IMR-90 (cell line): Measurements from ENCODE around the gene DTX1. TPM values are rescaled to one million over a fixed set of nuclear protein-coding genes. Genes with fewer than 3 reads are reported as not detected.

Experiments used
- ATAC-seq: fragments of 200-7000 bp; cut with Tn5 transposase; 2 replicates; pipeline ENCODE4 v1.9.1; 2020; ENCODE audit warnings: low read depth, mild to moderate bottlenecking, moderate library complexity
- BruUV-seq: library from RNA; stranded (reverse); fragments of 400-500 nt; replicated peaks from 2 replicates; lab custom pipeline; 2021; lab: Mats Ljungman, UMichigan
- CTCF ChIA-PET: fragments of 300-600 bp; formaldehyde crosslinking; extraction: SDS; loops from one replicate; lab custom pipeline; 2021; ENCODE audit warnings: antibody characterized with exemption; lab: Yijun Ruan, JAX
- POLR2A ChIA-PET: fragments of 300-600 bp; sonication (Branson Sonifier 250); formaldehyde crosslinking; loops from one replicate; lab custom pipeline; 2022; ENCODE audit warnings: antibody characterized with exemption; ENCODE audit not compliant: unreplicated experiment; lab: Charles Lee
- DNase-seq: peaks from one replicate; pipeline ENCODE4 v3.0.0; 2013
- H2AFZ ChIP-seq: replicated peaks from 2 replicates; pipeline ENCODE3; 2013; ENCODE audit warnings: low read length, mild to moderate bottlenecking; ENCODE audit not compliant: poor library complexity
- H2AK5ac ChIP-seq: 2 replicates; pipeline ENCODE4 v1.6.1; 2013; ENCODE audit warnings: low read depth, low read length, inconsistent platforms
- H2AK9ac ChIP-seq: replicated peaks from 2 replicates; pipeline ENCODE3; 2013; ENCODE audit warnings: mild to moderate bottlenecking, low read depth, low read length, moderate library complexity; ENCODE audit not compliant: poor library complexity
- H2BK120ac ChIP-seq: 2 replicates; pipeline ENCODE4 v1.6.1; 2013; ENCODE audit warnings: low read depth, low read length, inconsistent platforms
- H2BK15ac ChIP-seq: 3 replicates; pipeline ENCODE4 v1.6.1; 2013; ENCODE audit warnings: low read depth, low read length, inconsistent platforms
- H2BK20ac ChIP-seq: 2 replicates; pipeline ENCODE4 v1.6.1; 2013; ENCODE audit warnings: low read depth, mild to moderate bottlenecking, inconsistent platforms, low read length, moderate library complexity
- H2BK5ac ChIP-seq: 2 replicates; pipeline ENCODE4 v1.6.1; 2013; ENCODE audit warnings: mild to moderate bottlenecking, low read depth, low read length, inconsistent platforms; ENCODE audit not compliant: poor library complexity, severe bottlenecking
- H3K14ac ChIP-seq: replicated peaks from 2 replicates; pipeline ENCODE4 v1.6.1; 2013; ENCODE audit warnings: low read depth, low read length, inconsistent platforms
- H3K18ac ChIP-seq: 2 replicates; pipeline ENCODE4 v1.6.1; 2013; ENCODE audit warnings: low read depth, low read length, control low read depth
- H3K23ac ChIP-seq: 2 replicates; pipeline ENCODE4 v1.6.1; 2013; ENCODE audit warnings: low read depth, low read length, inconsistent platforms
- H3K27ac ChIP-seq: 2 replicates; pipeline ENCODE4 v1.5.1; 2013; ENCODE audit warnings: mild to moderate bottlenecking, control low read depth, low read length; ENCODE audit not compliant: insufficient read depth
- H3K27me3 ChIP-seq: 2 replicates; pipeline ENCODE4 v1.6.1; 2013; ENCODE audit warnings: low read length; ENCODE audit not compliant: control insufficient read depth, insufficient read depth
- H3K36me3 ChIP-seq: 2 replicates; pipeline ENCODE4 v1.6.1; 2013; ENCODE audit warnings: low read length, mixed read lengths; ENCODE audit not compliant: control insufficient read depth, insufficient read depth
- H3K4ac ChIP-seq: 2 replicates; pipeline ENCODE4 v1.6.1; 2013; ENCODE audit warnings: low read depth, low read length, inconsistent platforms
- H3K4me1 ChIP-seq: 2 replicates; pipeline ENCODE4 v1.6.1; 2013; ENCODE audit warnings: low read length, mixed read lengths; ENCODE audit not compliant: control insufficient read depth, insufficient read depth
- H3K4me2 ChIP-seq: 2 replicates; pipeline ENCODE4 v1.6.1; 2013; ENCODE audit warnings: low read depth, mild to moderate bottlenecking, control low read depth, low read length, moderate library complexity
- H3K4me3 ChIP-seq: 2 replicates; pipeline ENCODE4 v1.5.1; 2013; ENCODE audit warnings: low read depth, mild to moderate bottlenecking, control low read depth, low read length, moderate library complexity; ENCODE audit not compliant: insufficient read depth
- H3K56ac ChIP-seq: 2 replicates; pipeline ENCODE4 v1.6.1; 2013; ENCODE audit warnings: low read length, inconsistent platforms; ENCODE audit not compliant: insufficient read depth; ENCODE audit errors: extremely low read depth
- H3K79me1 ChIP-seq, 2 experiments: 2 replicates each; pipeline ENCODE4 v1.6.1; 2013; ENCODE audit warnings: low read length in 2 of 2, inconsistent platforms in 1 of 2, low read depth in 1 of 2
- H3K9ac ChIP-seq: 2 replicates; pipeline ENCODE4 v1.6.1; 2013; ENCODE audit warnings: low read depth, low read length, control low read depth
- H3K9me1 ChIP-seq: 2 replicates; pipeline ENCODE4 v1.6.1; 2013; ENCODE audit warnings: low read length, inconsistent platforms; ENCODE audit not compliant: insufficient read depth
- H3K9me3 ChIP-seq: 2 replicates; pipeline ENCODE4 v1.6.1; 2013; ENCODE audit warnings: low read length; ENCODE audit not compliant: control insufficient read depth, insufficient read depth
- H4K20me1 ChIP-seq: 2 replicates; pipeline ENCODE4 v1.6.1; 2013; ENCODE audit warnings: low read length, inconsistent platforms; ENCODE audit not compliant: insufficient read depth
- H4K5ac ChIP-seq: 2 replicates; pipeline ENCODE4 v1.6.1; 2013; ENCODE audit warnings: mild to moderate bottlenecking, low read depth, low read length, control low read depth
- H4K8ac ChIP-seq, 2 experiments: 2 replicates each; pipeline ENCODE4 v1.6.1; 2013; ENCODE audit warnings: low read depth in 2 of 2, low read length in 2 of 2, control low read depth in 1 of 2, inconsistent platforms in 1 of 2
- H4K91ac ChIP-seq: 2 replicates; pipeline ENCODE4 v1.6.1; 2013; ENCODE audit warnings: low read depth, low read length, inconsistent platforms; ENCODE audit not compliant: insufficient read depth
- BHLHE40 ChIP-seq: fragments of 150-350 bp; IDR thresholded peaks from 2 replicates; pipeline ENCODE4 v1.6.1; 2016; ENCODE audit warnings: mild to moderate bottlenecking, low read depth, low read length
- CEBPB ChIP-seq: IDR thresholded peaks from 2 replicates; pipeline ENCODE4 v1.6.1; 2012; ENCODE audit warnings: low read depth, low read length, improper control_type of control experiment
- CHD1 ChIP-seq: IDR thresholded peaks from 2 replicates; pipeline ENCODE4 v1.6.1; 2012; ENCODE audit warnings: low read depth, low read length, improper control_type of control experiment
- FOS ChIP-seq: fragments of 150-350 bp; IDR thresholded peaks from 2 replicates; pipeline ENCODE4 v1.6.1; 2016; ENCODE audit warnings: low read depth, low read length
- MAFK ChIP-seq: IDR thresholded peaks from 2 replicates; pipeline ENCODE4 v1.6.1; 2012; ENCODE audit warnings: low read depth, low read length, improper control_type of control experiment
- MAZ ChIP-seq: IDR thresholded peaks from 2 replicates; pipeline ENCODE4 v1.6.1; 2012; ENCODE audit warnings: low read depth, mild to moderate bottlenecking, low read length, improper control_type of control experiment, moderate library complexity, borderline replicate concordance
- MXI1 ChIP-seq: IDR thresholded peaks from 2 replicates; pipeline ENCODE4 v1.6.1; 2012; ENCODE audit warnings: low read depth, mild to moderate bottlenecking, low read length, moderate library complexity, borderline replicate concordance
- NFE2L2 ChIP-seq: fragments of 150-350 bp; IDR thresholded peaks from 2 replicates; pipeline ENCODE4 v1.6.1; 2016; ENCODE audit warnings: low read depth, mild to moderate bottlenecking, low read length
- POLR2A ChIP-seq: IDR thresholded peaks from 2 replicates; pipeline ENCODE4 v1.6.1; 2012; ENCODE audit warnings: mild to moderate bottlenecking, low read depth, low read length
- RAD21 ChIP-seq: IDR thresholded peaks from 2 replicates; pipeline ENCODE4 v1.6.1; 2012; ENCODE audit warnings: low read length, improper control_type of control experiment
- RCOR1 ChIP-seq: IDR thresholded peaks from 2 replicates; pipeline ENCODE4 v1.6.1; 2012; ENCODE audit warnings: mild to moderate bottlenecking, low read length, improper control_type of control experiment; ENCODE audit not compliant: insufficient replicate concordance
- RFX5 ChIP-seq: IDR thresholded peaks from 2 replicates; pipeline ENCODE4 v1.8.0; 2012; ENCODE audit warnings: low read depth, mild to moderate bottlenecking, low read length, moderate library complexity
- SMC3 ChIP-seq: fragments of 150-350 bp; IDR thresholded peaks from 2 replicates; pipeline ENCODE4 v1.6.1; 2016; ENCODE audit warnings: low read depth, mild to moderate bottlenecking, antibody characterized with exemption, low read length, moderate library complexity
- WGBS, 2 experiments: methylation state at CpG; one replicate each; pipeline versions ENCODE4 v1.1.5 to v1.1.7; 2013; ENCODE audit warnings: missing lambda C conversion rate in 2 of 2; ENCODE audit not compliant: insufficient read length in 1 of 2; ENCODE audit errors: extremely low coverage in 2 of 2; 5-methylcytosine and 5-hydroxymethylcytosine counted together
- dilution Hi-C: fragments of 300-500 bp; cut with HindIII; formaldehyde crosslinking; loops from one replicate; pipeline ENCODE4 v1.14.3; 2018; ENCODE audit warnings: low sequenced_read_pairs; ENCODE audit not compliant: unreplicated experiment
- in situ Hi-C: fragments of 300-500 bp; cut with MboI; formaldehyde crosslinking; loops from 3 replicates; pipeline ENCODE4 v1.14.3; 2019; ENCODE audit warnings: low sequenced_read_pairs, inconsistent platforms, mixed read lengths
- intact Hi-C: fragments of 100-400 bp; cut with micrococcal nuclease; formaldehyde crosslinking; loops from 2 replicates; pipeline ENCODE4 v1.10.0; 2022
- polyA plus RNA-seq, 3 experiments: library from polyadenylated mRNA; depleted of rRNA; stranded (reverse); fragments of >200 nt; gene quantifications; 2 replicates each; pipeline ENCODE4 v1.2.3, GENCODE V29; 2012; ENCODE audit warnings: low replicate concordance in 1 of 3
- total RNA-seq: library from RNA; depleted of rRNA; stranded (reverse); fragments of >200 nt; gene quantifications from 2 replicates; pipeline ENCODE4 v1.2.3, GENCODE V29; 2012

Gene DTX1
- total and polyA plus RNA-seq, 2 of the 4 experiments (the other 2 are of a cell fraction), result not detected

DNA sequence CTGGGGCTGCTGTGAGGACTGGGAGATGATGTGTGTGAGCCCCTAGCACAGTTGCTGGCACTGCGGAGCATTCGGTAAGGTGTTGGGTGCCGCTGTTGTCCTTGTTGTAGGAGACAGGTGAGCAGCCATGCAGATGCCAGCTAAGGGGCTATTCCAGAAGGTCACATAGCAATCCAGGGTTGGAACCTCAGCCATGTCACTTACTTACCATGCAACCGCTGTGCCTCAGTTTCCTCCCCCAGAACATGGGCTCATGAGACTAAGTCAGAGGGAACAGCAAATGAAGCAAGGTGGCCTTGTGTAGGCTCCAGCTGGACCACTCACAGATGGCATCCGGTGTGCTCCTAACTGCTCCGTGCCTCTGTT is 13.2 kb downstream of the DTX1 start:
- Histone ChIP-seq H3K9ac (no peak overlapping the region), H3K14ac (no peak overlapping the region), H2AK5ac (no peak overlapping the region), H4K5ac (no peak overlapping the region), H3K4me2 (no peak overlapping the region), H3K36me3 (no peaks in the 10 kb centered on the region), H4K91ac (no peak overlapping the region), H2BK5ac (no peak overlapping the region), H3K23ac (no peak overlapping the region), H2BK120ac (no peak overlapping the region), H2BK15ac (no peak overlapping the region), H3K79me1 (no peaks in the 10 kb centered on the region), H3K9me3 (no peaks in the 10 kb centered on the region), H3K27ac (no peak overlapping the region), H3K18ac (no peak overlapping the region), H3K27me3 (peaks cover under 1% of the 10 kb centered on the region), H4K8ac (no peak overlapping the region), H2AK9ac (no peak overlapping the region), H2AFZ (no peak overlapping the region), H3K9me1 (no peaks in the 10 kb centered on the region), H3K4ac (no peak overlapping the region), H3K4me1 (no peaks in the 10 kb centered on the region), H4K20me1 (no peaks in the 10 kb centered on the region), H2BK20ac (no peak overlapping the region), H3K56ac (no peak overlapping the region), H3K4me3 (no peak overlapping the region)
- no TSS peak for BruUV-seq
- TF ChIP-seq RCOR1, result no peak
- TF ChIP-seq MAFK, result no peak
- no peak for TF ChIP-seq NFE2L2
- no peak for TF ChIP-seq POLR2A
- no peak for TF ChIP-seq FOS
- TF ChIP-seq SMC3, result no peak
- no peak for TF ChIP-seq MXI1
- no peak for TF ChIP-seq RAD21
- no peak for TF ChIP-seq MAZ
- TF ChIP-seq RFX5, result no peak
- no peak for TF ChIP-seq CHD1
- TF ChIP-seq CEBPB, result no peak
- TF ChIP-seq BHLHE40, result no peak
- intact Hi-C loops (no loop called here), dilution Hi-C loops (no loop called here), in situ Hi-C loops (no loop called here)
- ATAC-seq, result no peak
- POLR2A ChIA-PET, result no interaction called here
- 89% methylated on average over 1 of the region's 6 CpGs; no CpG with 5 or more reads in 1 of the 2 experiments for WGBS, 2 experiments
- CTCF ChIA-PET, result no interaction called here
- no peak for DNase-seq
